MM.1S (cell line): ENCODE results near the gene BGN.

ENCODE experiments used
- CTCF ChIP-seq: fragments of 300-600 bp; sonication (generic); IDR thresholded peaks from 2 replicates; pipeline ENCODE4 v1.5.1; 2016; ENCODE audit warnings: antibody characterized with exemption, low read length, mixed read lengths
- EZH2 ChIP-seq: fragments of 300-600 bp; sonication (generic); optimal IDR thresholded peaks from 2 replicates; pipeline ENCODE3; 2017; ENCODE audit warnings: low read depth, mild to moderate bottlenecking, antibody characterized with exemption, low read length, mixed read lengths
- EZH2phosphoT487 ChIP-seq: fragments of 300-600 bp; sonication (generic); IDR thresholded peaks from 2 replicates; pipeline ENCODE4 v1.6.1; 2018; ENCODE audit warnings: antibody characterized with exemption, low read length

GRCh38 chrX:153482376-153483015 lies 12.3 kb upstream of the BGN start:
- TF ChIP-seq CTCF (no peak), EZH2 (no peak), EZH2phosphoT487 (no peak)
